Endometrial microvascular endothelial cells (primary cell): ENCODE results near the gene ARL3. TPM values are rescaled to one million over a fixed set of nuclear protein-coding genes. Genes with fewer than 3 reads are reported as not detected.
"Not testable (repeated sequence)": the region's sequence is repeated elsewhere in the genome, so short reads cannot be mapped to it uniquely, and the experiment has no call there.

Experiments
- in situ Hi-C: cut with HindIII; loops from 2 replicates; pipeline ENCODE4 v1.10.0; 2017; ENCODE audit warnings: low sequenced_read_pairs, low pct_unique_long_range_greater_than_20kb; ENCODE audit errors: inconsistent ontology term
- total RNA-seq: library from RNA; depleted of rRNA; stranded (reverse); fragments of >200 nt; gene quantifications from one replicate; pipeline ENCODE4 v1.2.3, GENCODE V29; 2015; ENCODE audit errors: inconsistent ontology term

Gene ARL3
- total RNA-seq, result 3.5 TPM

GRCh38 chr10:102713814-102714620 is at the start of gene ARL3:
Gene ARL3 (minus strand): TSS chr10:102714397. CDS start chr10:102714275, 122 bp downstream.
- in situ Hi-C loops, result no loop called here

- in situ Hi-C loops, result no loop called here
Measured at GRCh38 chr10:102763037-102763607, 48.9 kb upstream of the ARL3 start.

- in situ Hi-C loops, result no loop called here
Measured at GRCh38 chr10:102762401-102763015, 48.3 kb upstream of the ARL3 start.

GRCh38 chr10:102761981-102762380 is 47.8 kb upstream of the ARL3 start:
- in situ Hi-C loops, result no loop called here

- in situ Hi-C loops, result no loop called here
Measured at GRCh38 chr10:102759497-102760210, 45.5 kb upstream of the ARL3 start.

GRCh38 chr10:102758933-102759262 is 44.7 kb upstream of the ARL3 start:
- in situ Hi-C loops, result not testable (repeated sequence)

GRCh38 chr10:102758240-102758932 is 44.2 kb upstream of the ARL3 start:
- in situ Hi-C loops, result no loop called here

- in situ Hi-C loops, result no loop called here
Measured at GRCh38 chr10:102757323-102757722, 43.1 kb upstream of the ARL3 start.

GRCh38 chr10:102753718-102754117 is 39.5 kb upstream of the ARL3 start:
- in situ Hi-C loops, result no loop called here

GRCh38 chr10:102752934-102753664 is 38.9 kb upstream of the ARL3 start:
- in situ Hi-C loops, result no loop called here

- in situ Hi-C loops, result no loop called here
Measured at GRCh38 chr10:102752266-102752930, 38.2 kb upstream of the ARL3 start.

GRCh38 chr10:102745157-102745556 is 31.0 kb upstream of the ARL3 start:
- in situ Hi-C loops, result no loop called here

- in situ Hi-C loops, result no loop called here
Measured at GRCh38 chr10:102744374-102745051, 30.3 kb upstream of the ARL3 start.

- in situ Hi-C loops, result no loop called here
Measured at GRCh38 chr10:102743588-102744373, 29.6 kb upstream of the ARL3 start, which contains the start of gene WBP1L. Gene WBP1L (plus strand): TSS chr10:102743948. CDS start chr10:102744054, 106 bp downstream.

- in situ Hi-C loops, result no loop called here
Measured at GRCh38 chr10:102743078-102743587, 28.9 kb upstream of the ARL3 start.

- in situ Hi-C loops, result not testable (repeated sequence)
Measured at GRCh38 chr10:102742313-102742712, 28.1 kb upstream of the ARL3 start.
